GM06990 (cell line): ENCODE results near the gene PFDN4.

Experiments used
- DNase-seq: peaks from one replicate; pipeline ENCODE4 v3.0.0-alpha.2; 2011; ENCODE audit not compliant: insufficient read length; ENCODE audit errors: extremely low read depth
- H3K27me3 ChIP-seq: replicated peaks from 2 replicates; pipeline ENCODE4 v1.6.0; 2011; ENCODE audit warnings: low read length; ENCODE audit not compliant: control insufficient read depth, insufficient read depth
- H3K36me3 ChIP-seq: 2 replicates; pipeline ENCODE4 v1.5.1; 2011; ENCODE audit warnings: low read length; ENCODE audit not compliant: control insufficient read depth, insufficient read depth
- H3K4me3 ChIP-seq: replicated peaks from 2 replicates; pipeline ENCODE4 v1.5.1; 2011; ENCODE audit warnings: low read depth, mild to moderate bottlenecking, control low read depth, low read length
- CTCF ChIP-seq: IDR thresholded peaks from 2 replicates; pipeline ENCODE4 v1.5.1; 2011; ENCODE audit warnings: low read length, control low read depth, mild to moderate bottlenecking, inconsistent platforms; ENCODE audit not compliant: insufficient read depth, poor library complexity, severe bottlenecking

PFDN4 gene

GRCh38 chr20:54172532-54172855 is 35.4 kb upstream of the PFDN4 start:
- TF ChIP-seq CTCF: no peak
- peaks cover 7% of the 10 kb centered on the region for H3K27me3 ChIP-seq
- H3K4me3 ChIP-seq: no peak overlapping the region

GRCh38 chr20:54172856-54173652 is 34.8 kb upstream of the PFDN4 start:
- H3K4me3 ChIP-seq: no peak overlapping the region
- no peak for TF ChIP-seq CTCF
- peak; percentile 12 for DNase-seq
- peaks cover 7% of the 10 kb centered on the region for H3K27me3 ChIP-seq
- no peaks in the 10 kb centered on the region for H3K36me3 ChIP-seq

More at GRCh38 chr20:54172532-54172855, 35.4 kb upstream of the PFDN4 start:
- no peaks in the 10 kb centered on the region for H3K36me3 ChIP-seq
- DNase-seq: no peak

GRCh38 chr20:54173653-54174456 is 34.0 kb upstream of the PFDN4 start, which contains the start of gene CYP24A1:
CYP24A1 (minus strand) TSS chr20:54173986; CDS start chr20:54173579, 407 bp downstream.
- H3K36me3 ChIP-seq: no peaks in the 10 kb centered on the region
- H3K27me3 ChIP-seq: peaks cover 7% of the 10 kb centered on the region
- no peak within 1 kb of the TSS for H3K4me3 ChIP-seq
- no peak for TF ChIP-seq CTCF
- DNase-seq: no peak

GRCh38 chr20:54174457-54175175 is 33.3 kb upstream of the PFDN4 start:
- no peak for TF ChIP-seq CTCF
- peaks cover 7% of the 10 kb centered on the region for H3K27me3 ChIP-seq
- no peak overlapping the region for H3K4me3 ChIP-seq
- no peak for DNase-seq
- no peaks in the 10 kb centered on the region for H3K36me3 ChIP-seq

GRCh38 chr20:54176610-54177009 is 31.3 kb upstream of the PFDN4 start:
- H3K36me3 ChIP-seq: no peaks in the 10 kb centered on the region
- no peak for DNase-seq
- peaks cover 7% of the 10 kb centered on the region for H3K27me3 ChIP-seq
- TF ChIP-seq CTCF: no peak
- H3K4me3 ChIP-seq: no peak overlapping the region
